K562 (cell line): ENCODE measurements around the gene CTIF. TPM values are rescaled to one million over a fixed set of nuclear protein-coding genes. Genes with fewer than 3 reads are reported as not detected.

Experiments used
- ATAC-seq: fragments of 200-7000 bp; cut with Tn5 transposase; 3 replicates; pipeline ENCODE4 v1.9.1; 2020; ENCODE audit warnings: moderate library complexity
- BruUV-seq: library from RNA; stranded (reverse); fragments of 400-500 nt; replicated peaks from 2 replicates; lab custom pipeline; 2021; lab: Mats Ljungman, UMichigan
- CTCF ChIA-PET: fragments of 300-600 bp; formaldehyde crosslinking; extraction: SDS; loops from one replicate; lab custom pipeline; 2021; ENCODE audit warnings: low intra/inter-chr PET ratio; lab: Yijun Ruan, JAX
- POLR2A ChIA-PET: fragments of 300-600, 350-650 bp; sonication (Branson Sonifier 250); formaldehyde crosslinking; extraction: SDS; loops from one replicate; lab custom pipeline; 2021; ENCODE audit warnings: antibody characterized with exemption, inconsistent platforms; lab: Yijun Ruan, JAX
- DNase-seq, 4 experiments: peaks; one replicate each; pipeline versions ENCODE4 v3.0.0 to v3.0.0-alpha.2; 2011 to 2018; ENCODE audit warnings: low spot score in 3 of 4, mixed read lengths in 3 of 4; ENCODE audit errors: extremely low read depth in 1 of 4
- FAIRE-seq: peaks from 2 replicates; lab custom pipeline; 2011; peaks lifted over from hg19 to GRCh38; lab: Jason Lieb, UNC
- H2AFZ ChIP-seq: 2 replicates; pipeline ENCODE4 v1.6.0; 2011; ENCODE audit warnings: low read depth, low read length, control low read depth, inconsistent platforms
- H3K27ac ChIP-seq: fragments of 200-600 bp; 3 replicates; pipeline ENCODE4 v1.8.0; 2011; ENCODE audit warnings: low read depth, mild to moderate bottlenecking, control low read depth, inconsistent platforms, low read length, moderate library complexity, mixed read lengths; ENCODE audit errors: extremely low read depth
- H3K27me3 ChIP-seq, 2 experiments: fragments of 300-600 bp in 1 of 2; 2 replicates in 1 of 2; 3 replicates in 1 of 2; pipeline versions ENCODE4 v1.6.0 to v1.8.0; 2011; ENCODE audit warnings: inconsistent platforms in 2 of 2, low read length in 2 of 2, mild to moderate bottlenecking in 1 of 2, mixed read lengths in 1 of 2, moderate library complexity in 1 of 2; ENCODE audit not compliant: control insufficient read depth in 2 of 2, insufficient read depth in 2 of 2
- H3K36me3 ChIP-seq: fragments of 300-600 bp; 3 replicates; pipeline ENCODE4 v1.8.0; 2011; ENCODE audit warnings: mild to moderate bottlenecking, low read length, inconsistent platforms; ENCODE audit not compliant: control insufficient read depth, insufficient read depth
- H3K4me1 ChIP-seq, 2 experiments: fragments of 200-600 bp in 1 of 2; replicated peaks in 1 of 2; 2 replicates in 1 of 2; 3 replicates in 1 of 2; pipeline versions ENCODE4 v1.5.1 to v1.8.0; 2011; ENCODE audit warnings: inconsistent platforms in 2 of 2, low read length in 2 of 2, mild to moderate bottlenecking in 1 of 2, mixed read lengths in 1 of 2, moderate library complexity in 1 of 2; ENCODE audit not compliant: control insufficient read depth in 2 of 2, insufficient read depth in 2 of 2
- H3K4me2 ChIP-seq: 2 replicates; pipeline ENCODE4 v1.6.1; 2011; ENCODE audit warnings: low read length, control low read depth, inconsistent platforms, mixed read lengths; ENCODE audit not compliant: insufficient read depth
- H3K4me3 ChIP-seq: fragments of 200-600 bp; sonication (generic), shearing (Covaris generic); 2 replicates; pipeline ENCODE4 v1.5.1; 2016; ENCODE audit warnings: control low read depth, inconsistent platforms
- H3K79me2 ChIP-seq: fragments of 200-600 bp; 3 replicates; pipeline ENCODE4 v1.8.0; 2011; ENCODE audit warnings: low read length, inconsistent platforms; ENCODE audit not compliant: control insufficient read depth, insufficient read depth
- H3K9ac ChIP-seq, 2 experiments: 2 replicates each; pipeline versions ENCODE4 v1.6.0 to v1.6.1; 2011; ENCODE audit warnings: low read depth in 2 of 2, low read length in 2 of 2, control low read depth in 1 of 2, inconsistent platforms in 1 of 2, mild to moderate bottlenecking in 1 of 2, mixed read lengths in 1 of 2; ENCODE audit not compliant: insufficient read depth in 1 of 2
- H3K9me1 ChIP-seq: one replicate; pipeline ENCODE4 v1.6.0; 2011; ENCODE audit warnings: inconsistent platforms, mild to moderate bottlenecking, low read length, moderate library complexity; ENCODE audit not compliant: control insufficient read depth, insufficient read depth
- H3K9me3 ChIP-seq: replicated peaks from 2 replicates; pipeline ENCODE4 v1.5.1; 2011; ENCODE audit warnings: low read depth, low read length, inconsistent platforms; ENCODE audit not compliant: control insufficient read depth, insufficient read depth
- H4K20me1 ChIP-seq: replicated peaks from 2 replicates; pipeline ENCODE4 v1.6.1; 2011; ENCODE audit warnings: low read length, inconsistent platforms, mixed read lengths; ENCODE audit not compliant: control insufficient read depth, insufficient read depth
- ARID2 ChIP-seq: fragments of 450-650 bp; IDR thresholded peaks from 2 replicates; pipeline ENCODE4 v1.6.1; 2017; ENCODE audit warnings: antibody characterized with exemption, mild to moderate bottlenecking
- CCAR2 ChIP-seq: fragments of 200-400 bp; formaldehyde crosslinking; IDR thresholded peaks from 2 replicates; pipeline ENCODE4 v1.6.1; 2017; ENCODE audit warnings: mild to moderate bottlenecking, low read depth, low read length
- CHD1 ChIP-seq: fragments of 200-600 bp; sonication (generic); IDR thresholded peaks from one replicate; pipeline ENCODE4 v1.6.1; 2012; ENCODE audit warnings: mild to moderate bottlenecking, moderate library complexity, low read length, inconsistent platforms
- CTCFL ChIP-seq: IDR thresholded peaks from 2 replicates; pipeline ENCODE4 v1.6.1; 2011; ENCODE audit warnings: borderline replicate concordance, low read depth, mild to moderate bottlenecking, moderate library complexity, low read length; ENCODE audit not compliant: insufficient read depth, poor library complexity, severe bottlenecking
- DPF2 ChIP-seq: fragments of 450-650 bp; IDR thresholded peaks from 2 replicates; pipeline ENCODE4 v1.6.1; 2016
- NFE2L1 ChIP-seq: fragments of 450-650 bp; IDR thresholded peaks from 2 replicates; pipeline ENCODE4 v1.6.1; 2016; ENCODE audit warnings: missing genetic modification characterization, low read depth, mild to moderate bottlenecking, missing compliant biosample characterization, moderate library complexity, borderline replicate concordance
- POLR2B ChIP-seq: fragments of 450-650 bp; IDR thresholded peaks from 2 replicates; pipeline ENCODE4 v1.6.1; 2018; ENCODE audit warnings: low read depth; ENCODE audit not compliant: partially characterized antibody
- POLR2G ChIP-seq: fragments of 200-400 bp; formaldehyde crosslinking; IDR thresholded peaks from 2 replicates; pipeline ENCODE4 v1.6.1; 2017; ENCODE audit warnings: low read depth, mild to moderate bottlenecking, antibody characterized with exemption, low read length, moderate library complexity
- POLR2H ChIP-seq: IDR thresholded peaks from 2 replicates; pipeline ENCODE4 v1.6.1; 2016; ENCODE audit warnings: missing genetic modification characterization, low read depth, mild to moderate bottlenecking, control low read depth, missing compliant biosample characterization, moderate library complexity
- PRPF4 ChIP-seq: fragments of 200-400 bp; formaldehyde crosslinking; IDR thresholded peaks from one replicate; pipeline ENCODE4 v1.6.1; 2017; ENCODE audit warnings: low read length, low read depth, mild to moderate bottlenecking; ENCODE audit not compliant: insufficient read depth, poor library complexity, severe bottlenecking
- SMAD2 ChIP-seq: fragments of 150-350 bp; IDR thresholded peaks from 2 replicates; pipeline ENCODE4 v1.6.1; 2014; ENCODE audit warnings: low read depth, mild to moderate bottlenecking, low read length
- SMARCE1 ChIP-seq: fragments of 450-650 bp; IDR thresholded peaks from 2 replicates; pipeline ENCODE4 v1.7.1; 2016; ENCODE audit warnings: mild to moderate bottlenecking
- STAT6 ChIP-seq: sonication (generic); formaldehyde crosslinking; IDR thresholded peaks from 2 replicates; pipeline ENCODE4 v1.8.1; 2023; ENCODE audit warnings: mild to moderate bottlenecking, missing genetic modification reagents
- TBP ChIP-seq: optimal IDR thresholded peaks from 2 replicates; pipeline ENCODE3; 2011; ENCODE audit warnings: low read depth, low read length, improper control_type of control experiment
- ZBTB7A ChIP-seq: IDR thresholded peaks from 2 replicates; pipeline ENCODE4 v1.6.1; 2011; ENCODE audit warnings: low read depth, mild to moderate bottlenecking, low read length, moderate library complexity, borderline replicate concordance; ENCODE audit not compliant: control insufficient read depth
- ZNF444 ChIP-seq: fragments of 250-450 bp; sonication (Bioruptor Pico); IDR thresholded peaks from 2 replicates; pipeline ENCODE4 v1.4.0; 2020; ENCODE audit warnings: mild to moderate bottlenecking, moderate library complexity
- ZSCAN29 ChIP-seq: fragments of 450-650 bp; IDR thresholded peaks from 2 replicates; pipeline ENCODE4 v1.6.1; 2017
- WGBS: fragments of 100-300 bp; shearing (Covaris generic); methylation state at CpG from one replicate; pipeline ENCODE4 v1.1.6; 2016; ENCODE audit warnings: low coverage, mixed read lengths; ENCODE audit not compliant: insufficient coverage; ENCODE audit errors: missing lambda C conversion rate; 5-methylcytosine and 5-hydroxymethylcytosine counted together
- in situ Hi-C: fragments of 300-500 bp; cut with MboI; formaldehyde crosslinking; loops from 4 replicates; pipeline ENCODE4 v1.15.0; 2018; ENCODE audit warnings: inconsistent platforms, mixed read lengths
- intact Hi-C: fragments of 100-400 bp; cut with micrococcal nuclease; formaldehyde crosslinking; loops from 2 replicates; pipeline ENCODE4 v1.14.2; 2022
- polyA plus RNA-seq, 8 experiments: library from polyadenylated mRNA; depleted of rRNA in 4 of 8; stranded (reverse) in 5 of 8; unstranded in 3 of 8; fragments of >200 nt; fragmentation: Nextera tagmentation in 2 of 8; fragmentation: Illumina TruSeq in 1 of 8; extraction: Ambion mirVana in 2 of 8; extraction: Trizol in 1 of 8; gene quantifications; 2 replicates each; pipeline versions ENCODE4 v1.2.1 to v1.2.3, GENCODE V29; 2011 to 2014; ENCODE audit warnings: inconsistent platforms in 1 of 8, missing spikeins in 1 of 8
- total RNA-seq, 7 experiments: library from RNA; depleted of rRNA in 6 of 7; stranded (reverse); fragments of >200 nt in 6 of 7; fragmentation: Illumina TruSeq in 2 of 7; extraction: Trizol in 2 of 7; gene quantifications; 2 replicates each; pipeline versions ENCODE4 v1.2.1 to v1.2.3, GENCODE V29; 2011 to 2021; ENCODE audit warnings: low replicate concordance in 1 of 7

The CTIF gene
- total and polyA plus RNA-seq, 9 of the 15 experiments (the other 6 are each of a cell fraction or from before 2014, with no cell fraction given): 0.17 to 11.5 (median 2.2) TPM

- no peak for FAIRE-seq
- in situ Hi-C loops: loop anchor here (10.0 to 25.0 kb wide), 4 partner anchors 85 to 1173 kb away; no protein-coding TSS in a partner anchor
- POLR2A ChIA-PET: interaction anchor here (0.6 to 1.1 kb wide), 2 partner anchors 9 to 1308 kb away, joined by 3 read pairs; no protein-coding TSS in a partner anchor
- TF ChIP-seq ZNF444 (CRISPR knock-in tag) (no peak), SMARCE1 (no peak), CCAR2 (no peak), POLR2G (no peak), POLR2B (no peak), PRPF4 (no peak), NFE2L1 (tag) (no peak), CTCFL (no peak), ZSCAN29 (no peak), CHD1 (no peak), POLR2H (tag) (no peak), ARID2 (no peak), DPF2 (no peak), TBP (no peak), SMAD2 (no peak), ZBTB7A (no peak), STAT6 (CRISPR knock-in tag) (no peak)
Measured at GRCh38 chr18:48689548-48689947, 150.7 kb downstream of the CTIF start.

More at GRCh38 chr18:48689548-48689947, 150.7 kb downstream of the CTIF start:
- DNase-seq (no peak), ATAC-seq (no peak)
- H3K4me2 ChIP-seq: no peak overlapping the region
- no peak overlapping the region for H3K27ac ChIP-seq
- H3K36me3 ChIP-seq: no peaks in the 10 kb centered on the region
- intact Hi-C loops: no loop called here
- H3K4me1 ChIP-seq: peaks cover 3 to 10% of the 10 kb centered on the region in 2 experiments; a peak in 3 of 5 replicates
- H3K4me3 ChIP-seq: no peak overlapping the region
- no peaks in the 10 kb centered on the region for H4K20me1 ChIP-seq
- H3K79me2 ChIP-seq: no peaks in the 10 kb centered on the region
- CTCF ChIA-PET: no interaction called here
- BruUV-seq: no TSS peak
- H2AFZ ChIP-seq: no peak overlapping the region
- WGBS: 47% methylated on average over 4 of the region's 4 CpGs
- H3K9ac ChIP-seq: no peak overlapping the region
- no peaks in the 10 kb centered on the region for H3K9me3 ChIP-seq
- H3K9me1 ChIP-seq: no peaks in the 10 kb centered on the region
- H3K27me3 ChIP-seq: no peaks in the 10 kb centered on the region
